MM.1S (cell line): ENCODE results near the gene TMEM178B.

Experiments used
- CTCF ChIP-seq: fragments of 300-600 bp; sonication (generic); IDR thresholded peaks from 2 replicates; pipeline ENCODE4 v1.5.1; 2016; ENCODE audit warnings: antibody characterized with exemption, low read length, mixed read lengths
- EZH2 ChIP-seq: fragments of 300-600 bp; sonication (generic); optimal IDR thresholded peaks from 2 replicates; pipeline ENCODE3; 2017; ENCODE audit warnings: low read depth, mild to moderate bottlenecking, antibody characterized with exemption, low read length, mixed read lengths
- EZH2phosphoT487 ChIP-seq: fragments of 300-600 bp; sonication (generic); IDR thresholded peaks from 2 replicates; pipeline ENCODE4 v1.6.1; 2018; ENCODE audit warnings: antibody characterized with exemption, low read length

- TF ChIP-seq CTCF: no peak
- TF ChIP-seq EZH2: no peak
- no peak for TF ChIP-seq EZH2phosphoT487
These were observed 49.7 kb downstream of the TMEM178B start for GRCh38 chr7:141123522-141123921.
